NCI-H1930 (cell line): ENCODE results near the gene PTPRA.
"Not testable (repeated sequence)": the region's sequence is repeated elsewhere in the genome, so short reads cannot be mapped to it uniquely, and the experiment has no call there.

ENCODE experiments used
- DNase-seq, 2 experiments: peaks; one replicate each; lab custom pipeline; 2025; lab: John Stamatoyannopoulos, UW

PTPRA gene, protein sequence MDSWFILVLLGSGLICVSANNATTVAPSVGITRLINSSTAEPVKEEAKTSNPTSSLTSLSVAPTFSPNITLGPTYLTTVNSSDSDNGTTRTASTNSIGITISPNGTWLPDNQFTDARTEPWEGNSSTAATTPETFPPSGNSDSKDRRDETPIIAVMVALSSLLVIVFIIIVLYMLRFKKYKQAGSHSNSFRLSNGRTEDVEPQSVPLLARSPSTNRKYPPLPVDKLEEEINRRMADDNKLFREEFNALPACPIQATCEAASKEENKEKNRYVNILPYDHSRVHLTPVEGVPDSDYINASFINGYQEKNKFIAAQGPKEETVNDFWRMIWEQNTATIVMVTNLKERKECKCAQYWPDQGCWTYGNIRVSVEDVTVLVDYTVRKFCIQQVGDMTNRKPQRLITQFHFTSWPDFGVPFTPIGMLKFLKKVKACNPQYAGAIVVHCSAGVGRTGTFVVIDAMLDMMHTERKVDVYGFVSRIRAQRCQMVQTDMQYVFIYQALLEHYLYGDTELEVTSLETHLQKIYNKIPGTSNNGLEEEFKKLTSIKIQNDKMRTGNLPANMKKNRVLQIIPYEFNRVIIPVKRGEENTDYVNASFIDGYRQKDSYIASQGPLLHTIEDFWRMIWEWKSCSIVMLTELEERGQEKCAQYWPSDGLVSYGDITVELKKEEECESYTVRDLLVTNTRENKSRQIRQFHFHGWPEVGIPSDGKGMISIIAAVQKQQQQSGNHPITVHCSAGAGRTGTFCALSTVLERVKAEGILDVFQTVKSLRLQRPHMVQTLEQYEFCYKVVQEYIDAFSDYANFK

GRCh38 chr20:2873010-2873746 lies at the start of gene PTPRA:
Gene PTPRA, plus strand, starts transcription at chr20:2873481. Its CDS starts 90,797 bp downstream, at chr20:2964278.
- DNase-seq: peak; percentile 82 to 91

DNA sequence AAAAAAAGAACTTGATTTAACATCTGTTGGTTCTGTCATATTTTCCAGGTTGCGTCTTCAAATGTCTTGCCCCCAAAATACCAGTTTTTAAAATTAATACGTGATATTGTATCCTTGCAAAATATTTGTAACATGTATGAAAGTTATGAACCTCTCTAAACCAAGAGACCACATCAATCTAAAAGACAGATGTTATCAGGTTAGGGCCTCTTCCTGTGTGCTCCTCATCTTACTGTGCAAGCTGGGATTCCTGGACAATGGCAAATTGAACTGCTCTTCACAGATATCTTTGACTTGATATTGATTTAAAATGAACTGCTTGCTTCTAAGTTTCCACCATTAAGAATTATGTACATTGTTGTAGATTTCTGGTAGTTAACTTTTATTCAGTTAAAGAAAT lies 47.5 kb upstream of the PTPRA start:
- DNase-seq: no peak

DNA sequence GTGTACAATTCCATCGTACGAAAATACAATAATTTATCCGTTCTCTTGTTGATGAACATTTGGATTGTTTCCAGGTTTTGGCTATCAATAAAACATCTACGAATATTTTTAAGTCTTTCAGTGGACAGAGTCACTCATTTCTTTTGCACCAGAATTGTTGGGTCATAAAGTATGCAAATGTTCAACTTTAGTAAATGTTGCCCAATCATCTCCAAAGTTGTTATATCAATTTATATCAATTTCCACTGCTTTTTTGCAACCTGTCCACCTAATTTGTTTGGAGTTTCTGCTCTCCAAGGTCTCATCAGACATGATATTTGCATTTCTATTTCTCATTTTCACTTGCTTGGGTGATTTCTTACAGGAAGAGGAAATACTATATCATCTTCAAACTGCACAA lies 46.6 kb upstream of the PTPRA start:
- no peak for DNase-seq

DNA sequence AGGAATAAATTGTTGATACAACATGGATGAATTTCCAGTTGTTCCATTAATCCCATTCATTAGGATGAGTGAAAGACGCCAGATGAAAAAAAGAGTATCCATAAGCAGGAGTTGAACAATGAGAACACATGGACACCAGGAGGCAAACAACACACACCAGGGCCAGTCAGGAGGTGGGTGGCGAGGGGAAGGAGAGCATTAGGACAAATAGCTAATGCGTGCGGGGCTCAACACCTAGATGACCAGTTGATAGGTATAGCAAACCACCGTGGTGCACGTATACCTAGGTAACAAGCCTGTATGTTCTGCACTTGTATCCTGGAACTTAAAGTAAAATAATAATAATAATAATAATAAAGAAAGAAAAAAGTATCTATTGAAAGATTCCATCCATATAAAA lies 43.9 kb upstream of the PTPRA start:
- DNase-seq: no peak

GRCh38 chr20:2831206-2831605 lies 42.1 kb upstream of the PTPRA start:
- DNase-seq: not testable (repeated sequence)

- DNase-seq: no peak
Observed at GRCh38 chr20:2833761-2834160, 39.5 kb upstream of the PTPRA start.

- DNase-seq: no peak
Observed at GRCh38 chr20:2834401-2835110, 38.7 kb upstream of the PTPRA start.

GRCh38 chr20:2835331-2835796 lies 37.9 kb upstream of the PTPRA start:
- no peak for DNase-seq

- DNase-seq: no peak
Observed at GRCh38 chr20:2836035-2836434, 37.2 kb upstream of the PTPRA start.

- no peak for DNase-seq
Observed at GRCh38 chr20:2837221-2837960, 35.9 kb upstream of the PTPRA start.

GRCh38 chr20:2838170-2838797 lies 35.0 kb upstream of the PTPRA start:
- no peak for DNase-seq

- no peak for DNase-seq
Observed at GRCh38 chr20:2838847-2839671, 34.2 kb upstream of the PTPRA start.

- no peak for DNase-seq
Observed at GRCh38 chr20:2839732-2840137, 33.5 kb upstream of the PTPRA start.

- DNase-seq: peak; percentile 70 to 76
Observed at GRCh38 chr20:2840138-2840966, 32.9 kb upstream of the PTPRA start, which contains the start of the genes PCED1A and VPS16. Gene PCED1A, minus strand, starts transcription at chr20:2840655. Its CDS starts 743 bp downstream, at chr20:2839912. Gene VPS16, plus strand, starts transcription at chr20:2840745. Its CDS starts 30 bp downstream, at chr20:2840775.

GRCh38 chr20:2840967-2841531 lies 32.2 kb upstream of the PTPRA start:
- DNase-seq: no peak

DNA sequence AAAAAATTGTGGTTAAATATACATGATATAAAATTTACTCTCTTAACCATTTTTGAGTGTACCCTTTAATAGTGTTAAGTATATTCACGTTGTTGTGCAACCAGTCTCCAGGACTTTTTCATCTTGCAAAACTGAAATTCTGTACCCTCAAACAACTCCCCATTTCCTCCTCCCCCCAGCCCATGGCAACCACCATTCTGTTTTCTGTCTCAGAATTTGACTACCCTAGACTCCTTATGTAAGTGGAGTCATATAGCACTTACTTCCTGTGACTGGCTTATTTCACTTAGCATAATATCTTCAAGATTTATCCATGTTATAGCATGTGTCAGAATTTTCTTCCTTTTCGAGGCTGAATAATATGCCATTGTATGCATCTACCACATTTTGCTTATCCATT lies 27.7 kb upstream of the PTPRA start:
- no peak for DNase-seq

DNA sequence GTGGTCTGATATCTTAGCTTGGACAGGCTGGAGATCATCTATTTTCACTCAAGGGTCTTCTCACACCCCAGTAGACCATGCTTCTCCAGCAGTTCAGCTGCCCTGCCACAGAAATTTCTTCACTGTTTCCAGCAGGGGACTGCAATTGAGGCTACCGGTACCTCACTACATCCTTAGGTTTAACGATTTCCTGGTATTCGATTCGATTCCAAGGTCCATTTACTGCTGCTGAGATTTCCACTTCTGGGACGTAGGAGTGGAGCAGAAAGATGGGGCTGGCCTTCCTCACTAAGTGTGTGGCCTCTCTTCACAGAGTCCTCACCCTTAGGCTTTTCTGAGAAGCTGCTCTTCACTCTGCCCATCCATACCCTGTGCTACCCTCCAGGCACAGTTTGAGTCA lies 26.6 kb upstream of the PTPRA start:
- no peak for DNase-seq

GRCh38 chr20:2847802-2848201 lies 25.5 kb upstream of the PTPRA start:
- DNase-seq: no peak
